Naive B cell (primary cell): Measurements from ENCODE around the gene FHOD3. TPM values are rescaled to one million over a fixed set of nuclear protein-coding genes. Genes with fewer than 3 reads are reported as not detected.
A peak's percentile ranks its signal among the peaks of the same experiment; 100 is the strongest.

ENCODE experiments used
- ATAC-seq, 2 donors: fragments of 150-1000 bp; cut with Tn5 transposase; 2 replicates each; pipeline ENCODE4 v1.10.0; 2021; ENCODE audit warnings: low read depth in 2 of 2, mild to moderate bottlenecking in 2 of 2, moderate library complexity in 2 of 2
- DNase-seq: peaks from one replicate; pipeline ENCODE4 v3.0.0; 2022
- H3K27ac Mint-ChIP-seq, 6 donors: one replicate each; pipeline ENCODE4 v1.8.0; 2020 to 2022; ENCODE audit warnings: mild to moderate bottlenecking in 6 of 6, mixed read lengths in 6 of 6, moderate library complexity in 5 of 6, inconsistent platforms in 2 of 6
- H3K27me3 Mint-ChIP-seq, 3 donors: one replicate each; pipeline ENCODE4 v1.8.0; 2021 to 2022; ENCODE audit warnings: mixed read lengths in 3 of 3, mild to moderate bottlenecking in 1 of 3
- H3K36me3 Mint-ChIP-seq, 2 donors: one replicate each; pipeline ENCODE4 v1.8.0; 2020 to 2022; ENCODE audit warnings: mixed read lengths in 2 of 2, inconsistent platforms in 1 of 2, mild to moderate bottlenecking in 1 of 2
- H3K4me1 Mint-ChIP-seq, 3 donors: one replicate each; pipeline ENCODE4 v1.8.0; 2020 to 2022; ENCODE audit warnings: mixed read lengths in 3 of 3, inconsistent platforms in 1 of 3, mild to moderate bottlenecking in 1 of 3, moderate library complexity in 1 of 3
- H3K4me3 Mint-ChIP-seq, 8 donors: one replicate each; pipeline ENCODE4 v1.8.0; 2020 to 2022; ENCODE audit warnings: mild to moderate bottlenecking in 8 of 8, mixed read lengths in 8 of 8, moderate library complexity in 8 of 8, inconsistent platforms in 2 of 8
- H3K9me3 Mint-ChIP-seq, 7 donors: one replicate each; pipeline ENCODE4 v1.8.0; 2020 to 2022; ENCODE audit warnings: mixed read lengths in 7 of 7, mild to moderate bottlenecking in 5 of 7, inconsistent platforms in 2 of 7, moderate library complexity in 1 of 7
- polyA plus RNA-seq, 6 donors: library from polyadenylated mRNA; unstranded; fragments of 300-500 nt; fragmentation: Illumina TruSeq; gene quantifications; one replicate each; pipeline ENCODE4 v1.2.3, GENCODE V29; 2021; ENCODE audit warnings: low read depth in 6 of 6

FHOD3 gene
- polyA plus RNA-seq, 6 donors from 2014 or later: not detected

DNA sequence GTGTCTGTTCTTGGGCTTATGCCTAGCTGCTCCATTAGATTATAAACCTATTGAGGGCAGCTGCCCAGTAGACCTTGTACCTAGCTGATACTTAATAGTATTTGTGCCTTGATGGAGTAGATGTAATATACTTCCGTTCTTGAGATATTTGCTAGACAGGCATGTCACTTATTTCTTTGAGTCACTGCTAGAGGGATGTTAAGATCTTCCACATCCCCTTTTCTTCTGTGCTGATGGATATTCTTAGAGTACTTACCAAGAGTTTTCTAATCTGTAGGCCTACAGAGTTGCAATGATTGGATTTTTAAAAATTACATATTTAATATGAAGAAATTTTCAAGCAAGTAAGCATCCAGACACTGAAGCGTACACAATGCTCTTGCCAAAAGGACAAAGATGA is 304.6 kb downstream of the FHOD3 start:
- Mint-ChIP-seq H3K4me3 (no peak overlapping the region), H3K9me3 (peaks cover 0 to 2% (median 0%) of the 10 kb centered on the region in 7 donors), H3K27me3 (no peaks in the 10 kb centered on the region), H3K36me3 (no peaks in the 10 kb centered on the region), H3K4me1 (no peaks in the 10 kb centered on the region), H3K27ac (no peak overlapping the region)
- no peak for ATAC-seq
- no peak for DNase-seq

GRCh38 chr18:36602620-36603019 is 305.1 kb downstream of the FHOD3 start:
- DNase-seq (no peak), ATAC-seq (no peak)
- H3K36me3 Mint-ChIP-seq: no peaks in the 10 kb centered on the region
- H3K4me3 Mint-ChIP-seq: no peak overlapping the region
- H3K27ac Mint-ChIP-seq: no peak overlapping the region
- peaks cover 0 to 4% (median 0%) of the 10 kb centered on the region in 3 donors for H3K27me3 Mint-ChIP-seq
- peaks cover 0 to 2% (median 0%) of the 10 kb centered on the region in 7 donors for H3K9me3 Mint-ChIP-seq
- no peaks in the 10 kb centered on the region for H3K4me1 Mint-ChIP-seq

DNA sequence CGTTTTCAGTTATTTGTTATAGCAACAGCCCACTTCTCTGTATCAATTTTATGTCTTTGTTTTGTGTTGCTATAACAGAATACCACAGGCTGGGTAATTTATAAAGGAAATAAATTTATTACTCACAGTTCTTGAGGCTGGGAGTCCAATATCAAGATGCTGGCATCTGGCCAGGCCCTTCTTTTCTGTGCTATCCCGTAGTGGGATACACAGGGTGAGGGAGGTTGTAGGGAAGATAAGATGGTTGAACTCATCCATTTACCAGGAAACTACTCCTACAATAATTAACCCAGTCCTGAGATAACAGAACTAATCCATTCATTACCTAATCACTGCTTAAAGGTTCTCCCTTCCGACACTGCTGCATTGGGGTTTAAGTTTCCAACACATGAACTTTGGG is 310.6 kb downstream of the FHOD3 start:
- Mint-ChIP-seq H3K36me3 (no peaks in the 10 kb centered on the region), H3K4me3 (no peak overlapping the region), H3K27me3 (peaks cover 0 to 5% (median 0%) of the 10 kb centered on the region in 3 donors), H3K27ac (no peak overlapping the region), H3K4me1 (no peaks in the 10 kb centered on the region), H3K9me3 (no peaks in the 10 kb centered on the region)
- DNase-seq (no peak), ATAC-seq (no peak)

DNA sequence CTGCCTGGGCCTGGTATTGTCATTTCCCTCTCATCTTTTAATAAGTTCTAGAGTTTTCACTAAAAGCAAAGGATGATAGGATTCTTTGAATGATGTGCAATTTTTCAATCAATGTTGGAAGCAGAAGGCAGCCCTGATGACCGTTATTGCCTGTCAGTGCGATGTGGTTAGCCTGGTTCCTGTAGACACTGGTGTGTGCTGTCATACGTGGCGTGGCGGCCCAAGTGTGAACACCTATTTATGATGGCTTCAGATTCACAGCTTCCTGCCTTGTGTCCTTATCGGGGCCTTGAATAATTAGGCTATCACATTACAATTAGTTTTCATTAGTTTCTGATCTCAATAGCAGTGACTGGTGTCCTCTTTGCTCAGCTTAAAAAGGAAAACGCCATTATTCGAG is 312.7 kb downstream of the FHOD3 start:
- Mint-ChIP-seq H3K4me1 (no peaks in the 10 kb centered on the region), H3K4me3 (peak overlapping the region in 1 of 8 donors; percentile 48), H3K36me3 (no peaks in the 10 kb centered on the region), H3K27ac (no peak overlapping the region), H3K9me3 (no peaks in the 10 kb centered on the region), H3K27me3 (peaks cover 0 to 5% (median 0%) of the 10 kb centered on the region in 3 donors)
- DNase-seq (no peak), ATAC-seq (no peak)

GRCh38 chr18:36610661-36611060 is 313.1 kb downstream of the FHOD3 start:
- Mint-ChIP-seq H3K36me3 (no peaks in the 10 kb centered on the region), H3K27ac (no peak overlapping the region)

GRCh38 chr18:36613069-36613468 is 315.6 kb downstream of the FHOD3 start:
- ATAC-seq (no peak), DNase-seq (no peak)
- no peaks in the 10 kb centered on the region for H3K4me1 Mint-ChIP-seq
- no peak overlapping the region for H3K4me3 Mint-ChIP-seq
- no peaks in the 10 kb centered on the region for H3K27me3 Mint-ChIP-seq
- H3K9me3 Mint-ChIP-seq: no peaks in the 10 kb centered on the region
- H3K36me3 Mint-ChIP-seq: no peaks in the 10 kb centered on the region
- peak overlapping the region in 1 of 6 donors; percentile 1 for H3K27ac Mint-ChIP-seq

More at GRCh38 chr18:36610661-36611060, 313.1 kb downstream of the FHOD3 start:
- Mint-ChIP-seq H3K9me3 (no peaks in the 10 kb centered on the region), H3K4me1 (no peaks in the 10 kb centered on the region), H3K27me3 (peaks cover 0 to 5% (median 0%) of the 10 kb centered on the region in 3 donors), H3K4me3 (no peak overlapping the region)
- ATAC-seq (no peak), DNase-seq (no peak)

GRCh38 chr18:36613810-36614209 is 316.3 kb downstream of the FHOD3 start:
- ATAC-seq: no peak

GRCh38 chr18:36620788-36621187 is 323.3 kb downstream of the FHOD3 start:
- Mint-ChIP-seq H3K36me3 (no peaks in the 10 kb centered on the region), H3K27ac (no peak overlapping the region), H3K9me3 (peaks cover 0 to 2% (median 0%) of the 10 kb centered on the region in 7 donors), H3K27me3 (peaks cover 0 to 16% (median 5%) of the 10 kb centered on the region in 3 donors), H3K4me1 (no peaks in the 10 kb centered on the region), H3K4me3 (no peak overlapping the region)
- ATAC-seq (no peak), DNase-seq (no peak)

More at GRCh38 chr18:36613810-36614209, 316.3 kb downstream of the FHOD3 start:
- H3K27me3 Mint-ChIP-seq: no peaks in the 10 kb centered on the region
- no peak overlapping the region for H3K4me3 Mint-ChIP-seq
- H3K27ac Mint-ChIP-seq: no peak overlapping the region
- no peaks in the 10 kb centered on the region for H3K9me3 Mint-ChIP-seq
- no peaks in the 10 kb centered on the region for H3K4me1 Mint-ChIP-seq
- no peaks in the 10 kb centered on the region for H3K36me3 Mint-ChIP-seq
- no peak for DNase-seq

DNA sequence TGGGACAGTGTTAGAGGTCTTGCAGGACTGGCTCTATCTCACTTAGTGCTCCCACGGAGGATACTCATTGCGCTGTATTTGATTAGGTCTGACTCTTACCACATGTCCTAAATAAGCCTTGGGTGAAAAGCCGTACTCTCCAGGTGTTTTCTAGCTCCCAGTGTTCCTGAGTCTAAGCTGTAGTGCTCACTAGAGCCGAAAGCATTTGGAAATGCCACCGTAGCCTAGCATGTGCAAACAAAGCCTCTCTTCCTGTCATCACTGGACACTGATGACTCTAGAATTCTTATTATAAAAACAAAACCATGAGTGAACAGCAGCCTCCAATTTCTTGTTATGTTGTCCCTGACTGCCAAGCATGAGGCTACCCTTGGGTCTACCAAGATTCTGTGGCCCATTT is 325.1 kb downstream of the FHOD3 start:
- ATAC-seq: no peak
- Mint-ChIP-seq H3K27me3 (peaks cover 0 to 16% (median 5%) of the 10 kb centered on the region in 3 donors), H3K27ac (no peak overlapping the region), H3K36me3 (no peaks in the 10 kb centered on the region), H3K4me3 (no peak overlapping the region), H3K4me1 (no peaks in the 10 kb centered on the region), H3K9me3 (peaks cover 0 to 2% (median 0%) of the 10 kb centered on the region in 7 donors)
- DNase-seq: no peak

GRCh38 chr18:36623091-36623490 is 325.6 kb downstream of the FHOD3 start:
- no peak overlapping the region for H3K4me3 Mint-ChIP-seq
- no peak overlapping the region for H3K27ac Mint-ChIP-seq
- DNase-seq: no peak
- no peaks in the 10 kb centered on the region for H3K36me3 Mint-ChIP-seq
- peaks cover 0 to 2% (median 0%) of the 10 kb centered on the region in 7 donors for H3K9me3 Mint-ChIP-seq
- no peaks in the 10 kb centered on the region for H3K4me1 Mint-ChIP-seq
- ATAC-seq: no peak
- peaks cover 0 to 16% (median 5%) of the 10 kb centered on the region in 3 donors for H3K27me3 Mint-ChIP-seq

GRCh38 chr18:36623681-36624190 is 326.2 kb downstream of the FHOD3 start:
- peaks cover 0 to 2% (median 0%) of the 10 kb centered on the region in 7 donors for H3K9me3 Mint-ChIP-seq
- no peaks in the 10 kb centered on the region for H3K4me1 Mint-ChIP-seq

GRCh38 chr18:36624451-36625167 is 327.1 kb downstream of the FHOD3 start:
- H3K27me3 Mint-ChIP-seq: peaks cover 0 to 9% (median under 1%) of the 10 kb centered on the region in 3 donors
- H3K4me3 Mint-ChIP-seq: no peak overlapping the region
- H3K4me1 Mint-ChIP-seq: no peaks in the 10 kb centered on the region
- H3K27ac Mint-ChIP-seq: no peak overlapping the region
- peaks cover 0 to 4% (median 0%) of the 10 kb centered on the region in 7 donors for H3K9me3 Mint-ChIP-seq
- H3K36me3 Mint-ChIP-seq: no peaks in the 10 kb centered on the region
- ATAC-seq (no peak), DNase-seq (no peak)

More at GRCh38 chr18:36623681-36624190, 326.2 kb downstream of the FHOD3 start:
- DNase-seq: no peak
- peaks cover 0 to 16% (median 5%) of the 10 kb centered on the region in 3 donors for H3K27me3 Mint-ChIP-seq
- H3K27ac Mint-ChIP-seq: no peak overlapping the region
- H3K36me3 Mint-ChIP-seq: no peaks in the 10 kb centered on the region
- ATAC-seq: no peak
- no peak overlapping the region for H3K4me3 Mint-ChIP-seq

GRCh38 chr18:36625386-36625785 is 327.9 kb downstream of the FHOD3 start:
- ATAC-seq (no peak), DNase-seq (no peak)
- Mint-ChIP-seq H3K9me3 (peaks cover 0 to 5% (median 0%) of the 10 kb centered on the region in 7 donors), H3K36me3 (no peaks in the 10 kb centered on the region), H3K4me1 (no peaks in the 10 kb centered on the region), H3K4me3 (no peak overlapping the region), H3K27me3 (peaks cover 0 to 2% (median 0%) of the 10 kb centered on the region in 3 donors), H3K27ac (no peak overlapping the region)

- peaks cover 0 to 5% (median 0%) of the 10 kb centered on the region in 7 donors for H3K9me3 Mint-ChIP-seq
- ATAC-seq (no peak), DNase-seq (no peak)
- H3K4me3 Mint-ChIP-seq: no peak overlapping the region
- no peak overlapping the region for H3K27ac Mint-ChIP-seq
- H3K36me3 Mint-ChIP-seq: no peaks in the 10 kb centered on the region
- no peaks in the 10 kb centered on the region for H3K27me3 Mint-ChIP-seq
- H3K4me1 Mint-ChIP-seq: no peaks in the 10 kb centered on the region
Measured at GRCh38 chr18:36627637-36628036, 330.1 kb downstream of the FHOD3 start.
